ENCODE data around the gene PRMT5. TPM values are rescaled to one million over a fixed set of nuclear protein-coding genes. Genes with fewer than 3 reads are reported as not detected.

The PRMT5 gene
- total RNA-seq, 1 donor from 2014 or later, result 118 TPM

- H3K4me3 ChIP-seq, result no peak overlapping the region
- no peak for TF ChIP-seq CTCF (IDR thresholded peaks at IDR 0.05)
- H3K4me1 ChIP-seq, result no peaks in the 10 kb centered on the region
- no peaks in the 10 kb centered on the region for H3K9me3 ChIP-seq
- peaks cover 0 to 3% of the 10 kb centered on the region in 2 donors for H3K36me3 ChIP-seq
- H3K27ac ChIP-seq, result no peak overlapping the region
- H3K27me3 ChIP-seq, result no peaks in the 10 kb centered on the region
- DNase-seq (ENCODE audit: low spot score in 2 of 2), result no peak
- intact Hi-C loops (cut with DNase I), result no loop called here
These were observed 35.5 kb downstream of the PRMT5 start for GRCh38 chr14:22893706-22894105.

- intact Hi-C loops (cut with DNase I), result no loop called here
- no peak for TF ChIP-seq CTCF (IDR thresholded peaks at IDR 0.05)
These were observed 36.7 kb downstream of the PRMT5 start for GRCh38 chr14:22892488-22892887.

GRCh38 chr14:22890416-22890815 is 38.8 kb downstream of the PRMT5 start:
- Histone ChIP-seq H3K9me3 (no peaks in the 10 kb centered on the region), H3K27me3 (no peaks in the 10 kb centered on the region), H3K36me3 (no peaks in the 10 kb centered on the region), H3K4me1 (peaks cover 3 to 5% of the 10 kb centered on the region in 2 donors), H3K4me3 (no peak overlapping the region), H3K27ac (no peak overlapping the region)
- TF ChIP-seq CTCF (IDR thresholded peaks at IDR 0.05), result no peak
- intact Hi-C loops (cut with DNase I), result no loop called here
- no peak for DNase-seq (ENCODE audit: low spot score in 2 of 2)

More at GRCh38 chr14:22892488-22892887, 36.7 kb downstream of the PRMT5 start:
- no peak overlapping the region for H3K4me3 ChIP-seq
- no peaks in the 10 kb centered on the region for H3K27me3 ChIP-seq
- no peaks in the 10 kb centered on the region for H3K9me3 ChIP-seq
- peaks cover 3 to 5% of the 10 kb centered on the region in 2 donors for H3K4me1 ChIP-seq
- H3K27ac ChIP-seq, result no peak overlapping the region
- H3K36me3 ChIP-seq, result no peaks in the 10 kb centered on the region
- DNase-seq (ENCODE audit: low spot score in 2 of 2), result no peak

GRCh38 chr14:22888662-22889061 is 40.5 kb downstream of the PRMT5 start:
- H3K4me3 ChIP-seq, result no peak overlapping the region
- no peak for DNase-seq (ENCODE audit: low spot score in 2 of 2)
- no peaks in the 10 kb centered on the region for H3K27me3 ChIP-seq
- H3K27ac ChIP-seq, result no peak overlapping the region
- no peak for TF ChIP-seq CTCF (IDR thresholded peaks at IDR 0.05)
- peaks cover 3 to 5% of the 10 kb centered on the region in 2 donors for H3K4me1 ChIP-seq
- no peaks in the 10 kb centered on the region for H3K9me3 ChIP-seq
- H3K36me3 ChIP-seq, result no peaks in the 10 kb centered on the region
- intact Hi-C loops (cut with DNase I), result no loop called here

- H3K4me1 ChIP-seq, result peaks cover 3 to 5% of the 10 kb centered on the region in 2 donors
- H3K27ac ChIP-seq, result no peak overlapping the region
- TF ChIP-seq CTCF (IDR thresholded peaks at IDR 0.05), result no peak
- intact Hi-C loops (cut with DNase I), result no loop called here
- no peak for DNase-seq (ENCODE audit: low spot score in 2 of 2)
- peak overlapping the region; percentile 53 to 68 for H3K4me3 ChIP-seq
- H3K9me3 ChIP-seq, result no peaks in the 10 kb centered on the region
- H3K36me3 ChIP-seq, result no peaks in the 10 kb centered on the region
- H3K27me3 ChIP-seq, result no peaks in the 10 kb centered on the region
These were observed 41.2 kb downstream of the PRMT5 start for GRCh38 chr14:22887990-22888378.
